ENCODE measurements around the gene CLCN6. TPM values are rescaled to one million over a fixed set of nuclear protein-coding genes. Genes with fewer than 3 reads are reported as not detected.

Gene CLCN6, protein sequence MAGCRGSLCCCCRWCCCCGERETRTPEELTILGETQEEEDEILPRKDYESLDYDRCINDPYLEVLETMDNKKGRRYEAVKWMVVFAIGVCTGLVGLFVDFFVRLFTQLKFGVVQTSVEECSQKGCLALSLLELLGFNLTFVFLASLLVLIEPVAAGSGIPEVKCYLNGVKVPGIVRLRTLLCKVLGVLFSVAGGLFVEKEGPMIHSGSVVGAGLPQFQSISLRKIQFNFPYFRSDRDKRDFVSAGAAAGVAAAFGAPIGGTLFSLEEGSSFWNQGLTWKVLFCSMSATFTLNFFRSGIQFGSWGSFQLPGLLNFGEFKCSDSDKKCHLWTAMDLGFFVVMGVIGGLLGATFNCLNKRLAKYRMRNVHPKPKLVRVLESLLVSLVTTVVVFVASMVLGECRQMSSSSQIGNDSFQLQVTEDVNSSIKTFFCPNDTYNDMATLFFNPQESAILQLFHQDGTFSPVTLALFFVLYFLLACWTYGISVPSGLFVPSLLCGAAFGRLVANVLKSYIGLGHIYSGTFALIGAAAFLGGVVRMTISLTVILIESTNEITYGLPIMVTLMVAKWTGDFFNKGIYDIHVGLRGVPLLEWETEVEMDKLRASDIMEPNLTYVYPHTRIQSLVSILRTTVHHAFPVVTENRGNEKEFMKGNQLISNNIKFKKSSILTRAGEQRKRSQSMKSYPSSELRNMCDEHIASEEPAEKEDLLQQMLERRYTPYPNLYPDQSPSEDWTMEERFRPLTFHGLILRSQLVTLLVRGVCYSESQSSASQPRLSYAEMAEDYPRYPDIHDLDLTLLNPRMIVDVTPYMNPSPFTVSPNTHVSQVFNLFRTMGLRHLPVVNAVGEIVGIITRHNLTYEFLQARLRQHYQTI
- polyA plus RNA-seq (ENCODE audit: insufficient read length), result 15.8 TPM

DNA sequence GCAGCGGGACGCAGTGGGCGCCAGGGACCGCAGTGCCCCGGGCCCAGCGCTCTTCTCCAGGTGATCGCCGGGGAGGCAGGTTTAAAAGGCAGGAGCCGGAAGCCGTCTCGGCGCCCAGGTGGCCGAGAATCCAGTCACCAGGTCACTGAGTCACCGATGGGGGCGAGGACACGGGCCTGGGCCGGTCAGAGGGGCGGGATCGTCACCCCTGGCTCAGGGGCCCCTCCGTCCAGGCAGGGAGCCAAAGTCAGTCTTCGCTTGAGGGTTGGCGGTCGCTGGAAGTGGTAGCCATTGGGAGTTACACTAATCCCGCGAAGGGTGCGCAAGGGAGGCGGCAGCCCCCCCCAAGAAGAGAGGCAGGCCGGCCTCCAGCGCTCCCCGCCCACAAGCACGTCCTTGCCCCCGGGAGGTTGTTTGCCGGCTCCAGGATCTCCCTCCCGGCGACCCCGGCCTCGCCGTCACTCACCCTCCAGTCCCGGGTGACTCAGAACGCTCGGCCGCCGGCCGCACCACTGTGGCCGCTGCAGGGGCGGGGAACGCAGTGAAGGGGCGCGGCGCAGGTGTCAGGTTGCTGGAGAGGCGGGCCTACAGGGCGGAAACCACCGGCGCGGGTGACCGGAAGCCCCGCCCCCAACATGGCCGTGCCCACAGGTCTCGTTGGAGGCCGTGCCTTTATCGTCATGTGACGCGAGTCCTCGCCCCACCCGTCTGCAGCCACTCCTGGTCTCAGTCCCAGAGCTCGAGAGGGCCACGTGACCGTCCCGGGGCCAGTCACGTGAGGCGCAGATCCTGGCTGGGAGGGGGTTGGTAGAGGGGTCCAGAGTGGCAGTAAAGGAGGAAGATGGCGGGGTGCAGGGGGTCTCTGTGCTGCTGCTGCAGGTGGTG lies at the start of gene CLCN6, which contains the start of gene MTHFR:
TSS of gene CLCN6 (plus strand) at position 770 of the 885 bp plus-strand sequence. CDS start at position 842, 72 bp downstream.
TSS of gene MTHFR (minus strand) at position 543 of the 885 bp plus-strand sequence. CDS start 2,848 bp downstream, outside the sequence.
- DNase-seq, result peak; percentile 99

DNA sequence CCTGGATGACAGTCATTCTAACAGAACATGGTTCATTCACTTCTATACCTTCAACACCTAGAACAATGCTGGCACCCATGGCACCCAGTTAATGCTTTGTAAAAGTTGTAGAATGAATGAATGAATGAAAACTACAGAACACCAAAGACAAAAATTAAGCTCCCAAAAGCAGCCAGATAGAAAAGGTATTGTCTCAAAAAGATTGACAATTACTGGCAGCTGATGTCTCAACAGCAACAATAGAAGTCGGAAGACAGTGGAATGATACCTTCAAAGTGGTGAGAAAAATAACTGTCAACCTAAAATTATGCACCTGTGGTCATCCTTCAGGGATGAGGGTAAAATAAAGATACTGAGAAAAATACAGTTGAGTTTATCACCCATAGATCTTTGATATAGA lies 48.9 kb upstream of the CLCN6 start:
- no peak for DNase-seq

DNA sequence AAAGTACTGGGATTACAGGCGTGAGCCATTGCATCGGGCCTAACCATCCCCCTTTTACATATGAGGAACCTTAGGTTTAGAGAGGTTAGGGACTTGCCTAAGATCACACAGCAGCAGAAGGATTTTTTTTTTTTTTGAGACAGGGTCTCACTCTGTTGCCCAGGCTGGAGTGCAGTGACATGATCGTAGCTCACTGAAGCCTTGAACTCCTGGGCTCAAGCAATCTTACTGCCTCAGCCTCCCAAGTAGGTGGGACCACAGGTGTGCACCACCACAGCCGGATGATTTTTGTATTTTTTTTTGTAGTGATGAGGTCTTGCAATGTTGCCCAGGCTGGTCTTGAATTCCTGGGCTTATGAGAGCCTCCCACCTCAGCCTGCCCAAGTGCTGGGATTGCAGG lies 46.2 kb upstream of the CLCN6 start:
- no peak for DNase-seq

DNA sequence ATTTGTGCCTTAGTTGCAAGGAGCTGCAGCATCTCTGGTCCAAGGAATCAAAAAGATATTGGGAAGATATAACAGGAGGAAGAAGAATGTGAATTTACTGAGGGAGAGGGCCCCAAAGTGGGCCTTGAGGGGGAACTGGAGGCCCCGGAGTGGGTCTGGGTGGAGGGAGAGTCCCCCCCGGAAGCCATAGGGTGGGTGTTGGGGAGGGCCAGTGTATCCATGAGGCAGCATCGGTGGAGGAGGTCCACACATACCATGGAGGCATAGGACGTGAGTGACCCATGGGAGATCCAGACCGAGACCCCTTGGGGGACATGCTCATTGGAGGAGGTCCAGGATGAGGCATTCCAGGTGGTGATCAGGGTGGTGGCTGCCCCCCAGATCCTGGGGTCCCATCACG lies 44.7 kb upstream of the CLCN6 start:
- DNase-seq, result no peak

DNA sequence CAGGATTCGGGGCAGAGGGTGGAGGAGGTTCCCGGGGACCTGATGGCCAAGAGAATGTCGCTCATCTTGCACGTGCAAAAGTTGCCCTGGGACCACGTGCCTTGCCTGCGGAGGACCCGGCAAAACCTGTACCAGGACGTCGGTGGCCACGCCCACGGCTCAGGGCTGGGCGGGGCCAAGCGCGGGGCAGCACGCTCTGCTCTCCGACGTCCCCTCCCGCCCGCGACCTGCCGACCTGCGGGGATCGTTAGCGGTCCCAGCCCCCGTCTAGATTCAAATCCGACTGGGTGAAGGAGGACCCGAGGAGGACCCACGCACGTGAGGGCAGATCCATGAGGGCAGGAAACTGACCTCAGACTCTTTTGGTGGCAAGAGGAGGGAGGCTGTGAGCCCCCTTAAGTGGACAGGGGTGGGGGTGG lies 44.0 kb upstream of the CLCN6 start, which contains the start of gene C1orf167:
TSS of gene C1orf167 (plus strand) at position 206 of the 419 bp plus-strand sequence. CDS start 2,208 bp downstream, outside the sequence.
- DNase-seq, result no peak

DNA sequence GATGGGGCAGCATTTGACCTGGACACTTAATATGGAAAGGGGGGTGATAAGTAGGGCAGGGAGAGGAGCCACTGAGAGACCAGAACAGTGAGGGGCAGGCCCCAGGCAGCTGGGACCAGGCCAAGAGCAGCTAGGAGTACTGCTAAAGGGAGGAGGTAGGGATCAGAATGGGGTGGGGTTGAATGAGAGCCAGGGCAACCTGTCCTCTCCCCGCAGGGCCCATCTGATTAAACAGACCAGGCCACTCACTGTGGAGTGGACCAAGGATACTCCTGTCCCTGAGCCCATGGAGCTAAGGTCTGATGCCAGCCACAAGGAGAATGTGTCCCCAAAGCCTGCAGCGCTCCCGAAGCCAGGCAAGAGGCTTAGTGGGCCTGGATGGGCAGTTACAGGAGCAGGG lies 41.9 kb upstream of the CLCN6 start:
- DNase-seq, result no peak

DNA sequence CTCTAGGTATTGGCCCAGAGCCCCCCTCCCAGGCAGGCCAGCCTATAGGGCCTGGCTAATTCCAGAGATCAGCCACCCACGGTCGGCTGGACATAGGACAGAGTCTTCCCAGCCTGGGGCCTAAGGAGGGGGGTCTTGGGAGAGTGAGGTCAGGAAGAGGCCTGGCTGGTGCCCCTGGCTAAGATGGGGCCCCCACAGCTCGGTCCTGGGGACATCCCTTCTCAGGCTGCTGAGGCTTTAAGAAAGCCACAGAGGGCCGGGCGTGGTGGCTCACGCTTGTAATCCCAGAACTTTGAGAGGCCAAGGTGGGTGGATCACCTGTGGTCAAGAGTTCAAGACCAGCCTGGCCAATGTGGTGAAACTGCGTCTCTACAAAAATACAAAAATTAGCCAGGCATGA lies 41.5 kb upstream of the CLCN6 start:
- no peak for DNase-seq

DNA sequence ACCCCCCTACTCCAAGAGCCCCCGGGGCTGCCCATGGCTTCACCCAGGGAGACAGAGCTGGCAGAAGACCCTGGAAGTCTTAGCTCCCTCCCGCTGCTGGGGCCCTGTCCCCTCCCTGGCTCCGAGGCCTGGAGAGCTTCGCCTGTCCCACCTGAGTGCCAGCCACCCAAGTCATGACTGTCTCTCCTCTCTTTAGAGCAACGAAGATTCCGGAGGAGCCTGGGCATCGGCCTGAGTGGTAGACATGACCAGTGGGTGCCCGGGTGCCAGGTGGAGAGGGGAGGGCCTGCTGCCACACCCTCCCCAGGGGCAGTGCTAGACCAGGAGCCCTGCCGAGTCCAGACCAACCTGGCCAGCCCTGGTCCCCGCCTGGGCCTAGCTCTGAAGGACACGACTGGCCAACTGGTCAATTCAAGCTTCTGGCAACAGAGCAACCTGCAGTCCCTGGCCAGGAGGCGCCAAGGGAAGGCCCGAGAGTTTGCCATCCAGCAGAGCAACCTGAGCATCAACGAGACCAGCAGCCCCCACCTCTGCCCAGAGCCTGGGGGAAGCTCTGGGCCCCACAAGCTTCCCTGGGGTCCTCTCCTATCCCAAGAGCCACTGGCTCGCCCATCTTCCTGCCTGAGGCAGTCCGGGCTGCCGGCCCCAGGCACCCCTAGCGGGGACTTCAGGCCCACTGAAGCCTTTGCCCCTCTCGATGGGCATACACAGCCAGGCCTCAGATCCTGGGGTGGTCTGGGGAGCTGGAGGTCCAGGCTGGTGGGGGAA lies 40.1 kb upstream of the CLCN6 start:
- no peak for DNase-seq

DNA sequence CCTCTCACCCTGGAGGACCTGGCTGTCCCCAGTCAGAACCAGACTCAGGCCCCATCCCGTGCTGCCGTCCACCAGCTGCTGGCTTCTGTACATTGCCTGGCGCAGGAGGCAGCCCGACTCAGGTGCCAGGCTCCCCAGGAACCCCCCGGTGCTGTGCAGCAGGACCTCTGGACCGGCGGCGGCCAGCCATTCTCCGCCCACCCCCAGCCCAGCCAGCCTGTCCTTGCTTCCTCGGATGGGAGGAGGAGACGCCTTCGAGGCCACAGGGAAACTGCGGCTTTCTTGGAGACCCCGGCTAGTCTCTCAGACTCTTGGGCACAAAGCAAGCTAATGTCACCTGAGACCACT lies 39.6 kb upstream of the CLCN6 start:
- DNase-seq, result no peak

DNA sequence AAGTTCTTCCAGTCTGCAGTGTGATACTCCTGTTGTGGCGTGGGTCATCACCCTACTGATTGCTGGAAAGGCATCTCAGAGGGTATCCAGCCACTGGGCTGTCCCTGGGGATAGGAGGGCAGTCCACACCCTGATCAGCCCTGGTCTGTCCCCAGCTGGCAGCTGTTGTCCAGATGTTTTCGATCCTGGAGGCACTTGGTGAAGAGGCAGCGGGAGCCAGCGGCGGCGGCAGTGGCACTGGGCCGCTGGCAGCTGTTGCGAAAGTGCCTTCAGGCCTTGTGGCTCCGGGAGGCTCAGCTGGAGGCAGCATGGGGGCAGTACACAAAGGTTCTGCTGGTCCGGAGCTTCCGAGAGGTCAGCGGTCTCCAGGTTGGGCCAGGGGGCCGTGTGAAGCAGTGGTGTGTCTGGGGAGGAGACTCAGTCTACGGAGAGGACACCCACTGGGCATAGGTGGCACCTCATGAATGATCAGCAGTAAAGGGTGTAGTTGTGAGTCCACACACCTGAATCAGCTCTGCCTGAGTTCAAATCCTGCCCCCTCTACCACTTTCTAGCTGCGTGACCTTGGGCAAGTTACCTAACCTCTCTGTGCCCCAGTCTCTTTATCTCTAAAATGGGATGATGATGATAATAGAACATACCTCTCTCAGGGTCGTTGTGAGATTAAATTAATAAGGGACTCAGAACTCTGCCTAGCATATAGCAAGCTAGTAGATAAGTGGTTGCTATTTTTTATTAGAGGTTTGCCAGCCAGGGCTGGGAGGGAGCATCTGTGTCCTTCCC lies 37.9 kb upstream of the CLCN6 start:
- no peak for DNase-seq

DNA sequence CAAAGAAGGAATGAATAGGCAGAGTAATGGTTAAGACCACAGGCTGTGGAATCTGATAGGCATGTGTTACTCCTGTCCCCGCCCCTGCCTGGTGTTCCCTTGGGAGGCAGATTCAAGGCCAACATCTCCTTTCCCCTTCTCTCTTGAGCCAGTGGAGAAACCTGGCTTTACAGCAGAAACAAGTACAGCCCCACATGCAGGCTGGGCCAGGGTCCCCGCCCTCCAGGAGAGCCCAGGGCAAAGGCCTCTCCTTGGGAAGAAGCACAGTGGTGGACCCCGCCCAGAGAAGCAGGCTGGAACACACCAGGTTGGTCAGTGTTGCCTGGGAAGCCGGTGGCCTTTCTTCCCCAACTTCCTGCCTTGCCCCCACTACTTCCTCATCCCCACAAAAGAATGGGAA lies 37.2 kb upstream of the CLCN6 start:
- no peak for DNase-seq

DNA sequence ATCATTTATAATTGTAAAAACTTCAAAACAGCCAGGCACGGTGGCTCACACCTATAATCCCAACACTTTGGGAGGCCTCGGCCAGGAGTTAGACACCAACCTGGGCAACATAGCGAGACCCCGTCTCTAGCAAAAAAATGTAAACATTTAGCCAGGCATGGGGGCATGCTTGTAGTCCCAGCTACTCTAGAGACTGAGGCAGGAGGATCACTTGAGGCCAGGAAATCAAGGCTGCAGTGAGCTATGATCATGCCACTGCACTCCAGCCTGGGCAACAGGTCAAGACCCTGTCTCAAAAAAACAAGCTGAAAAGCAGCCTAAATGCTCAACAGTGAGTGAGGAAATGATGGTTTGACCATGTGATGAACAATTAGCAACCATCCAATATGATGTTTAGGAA lies 36.7 kb upstream of the CLCN6 start:
- no peak for DNase-seq

DNA sequence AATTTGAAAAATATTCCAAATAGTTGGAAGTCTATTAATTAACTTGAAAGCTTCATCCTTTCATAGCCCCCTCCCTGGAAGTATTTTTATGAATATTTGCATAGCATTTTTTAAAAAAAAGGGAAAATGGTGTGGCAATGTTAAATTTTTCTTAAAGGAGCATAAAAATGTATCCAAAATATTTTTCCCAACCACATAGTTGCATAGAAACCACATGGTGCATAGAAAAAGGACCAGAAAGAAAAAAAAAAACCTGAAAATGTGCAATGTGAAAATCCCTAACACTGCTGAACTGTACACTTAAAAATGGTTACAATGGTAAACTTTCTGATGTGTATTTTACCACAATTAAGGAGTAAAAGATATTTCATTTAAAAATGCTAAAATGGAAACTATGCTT lies 36.0 kb upstream of the CLCN6 start:
- no peak for DNase-seq

DNA sequence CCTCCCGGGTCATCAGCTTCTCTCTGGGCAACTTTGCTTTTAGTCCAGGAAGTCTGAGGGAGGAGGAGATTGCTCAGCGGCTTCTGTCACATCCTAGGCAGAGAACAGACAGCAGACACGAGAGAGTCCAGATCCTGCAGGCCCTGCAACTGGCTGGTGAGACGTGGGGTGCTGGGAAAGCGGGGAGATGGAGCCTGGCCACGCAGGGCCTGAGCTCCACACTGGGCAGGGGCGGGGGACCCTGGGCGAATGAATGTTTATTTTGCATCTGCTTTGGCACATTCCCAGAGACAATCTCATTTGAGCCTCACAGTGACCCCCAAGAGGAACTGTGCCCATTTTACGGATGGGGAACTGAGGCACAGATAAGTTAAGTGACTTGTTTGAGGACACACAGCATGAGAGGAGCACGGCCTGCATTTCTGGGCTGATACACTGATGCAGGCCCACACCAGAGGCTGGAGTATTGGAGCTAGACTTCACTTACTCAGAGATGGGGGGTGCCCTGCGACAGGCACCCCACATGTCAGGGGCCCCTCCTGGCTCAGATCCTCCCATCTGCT lies 34.4 kb upstream of the CLCN6 start:
- DNase-seq, result no peak

DNA sequence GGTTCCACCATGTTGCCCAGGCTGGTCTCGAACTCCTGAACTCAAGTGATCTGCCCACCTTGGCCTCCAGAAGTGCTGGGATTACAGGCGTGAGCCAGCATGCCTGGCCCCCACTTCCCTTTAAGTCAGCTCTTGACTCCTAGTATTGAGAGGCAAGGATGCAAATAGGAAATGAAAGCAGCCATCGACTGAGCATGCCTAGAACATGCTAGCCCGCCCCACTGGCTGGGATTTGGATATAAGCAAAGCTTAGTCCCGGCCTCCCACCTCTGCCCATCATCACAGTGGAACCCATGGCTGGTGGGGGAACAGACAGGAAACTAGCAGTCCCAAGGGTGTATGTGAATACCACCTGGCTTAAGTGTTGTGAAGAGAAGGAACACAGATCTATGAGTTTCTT lies 33.5 kb upstream of the CLCN6 start:
- DNase-seq, result no peak

DNA sequence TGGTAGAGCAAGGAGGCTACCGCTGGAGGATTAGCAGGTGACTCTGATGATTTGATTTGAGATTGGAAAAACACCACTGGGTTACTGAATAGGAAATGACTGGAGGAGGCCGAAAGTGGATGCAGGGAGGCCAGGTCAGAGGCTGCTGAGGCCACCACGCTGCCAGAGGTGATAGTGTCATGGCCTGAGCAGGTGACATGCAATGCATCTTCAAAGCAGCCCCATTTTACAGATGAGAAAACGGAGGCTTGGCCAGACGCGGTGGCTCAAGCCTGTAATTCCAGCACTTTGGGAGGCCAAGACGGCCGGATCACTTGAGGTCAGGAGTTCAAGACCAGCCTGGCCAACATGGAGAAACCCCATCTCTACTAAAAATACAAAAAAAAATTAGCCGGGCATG lies 31.2 kb upstream of the CLCN6 start:
- no peak for DNase-seq

DNA sequence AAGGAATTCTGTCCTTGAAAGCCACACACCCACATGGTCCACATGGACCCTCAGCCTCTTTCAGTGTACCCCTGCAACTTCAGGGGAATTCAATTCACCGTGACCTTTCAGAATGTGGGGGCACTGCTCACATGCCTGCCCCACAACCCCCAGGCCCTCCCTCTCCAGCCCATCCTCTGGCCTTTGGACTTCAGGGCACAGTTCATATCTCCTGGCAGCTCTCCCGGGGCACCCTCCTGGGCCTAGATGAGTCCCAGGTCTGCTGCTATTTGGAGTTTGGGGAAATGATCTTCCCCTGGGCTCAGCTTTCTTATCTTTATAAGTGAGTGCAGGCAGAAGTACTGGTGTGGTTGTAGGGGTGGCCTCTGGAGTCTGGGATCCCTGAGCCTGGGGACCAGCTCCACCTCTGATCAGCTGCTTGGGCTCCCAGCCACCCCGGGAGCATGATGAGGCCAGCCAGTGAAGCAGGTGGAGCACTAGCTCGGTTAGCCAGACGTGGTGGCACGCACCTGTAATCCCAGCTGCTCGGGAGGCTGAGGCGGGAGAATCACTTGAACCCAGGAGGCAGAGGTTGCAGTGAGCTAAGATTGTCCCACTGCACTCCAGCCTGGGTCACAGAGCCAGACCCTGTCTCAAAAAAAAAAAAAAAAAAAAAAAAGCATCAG lies 28.2 kb upstream of the CLCN6 start:
- no peak for DNase-seq

DNA sequence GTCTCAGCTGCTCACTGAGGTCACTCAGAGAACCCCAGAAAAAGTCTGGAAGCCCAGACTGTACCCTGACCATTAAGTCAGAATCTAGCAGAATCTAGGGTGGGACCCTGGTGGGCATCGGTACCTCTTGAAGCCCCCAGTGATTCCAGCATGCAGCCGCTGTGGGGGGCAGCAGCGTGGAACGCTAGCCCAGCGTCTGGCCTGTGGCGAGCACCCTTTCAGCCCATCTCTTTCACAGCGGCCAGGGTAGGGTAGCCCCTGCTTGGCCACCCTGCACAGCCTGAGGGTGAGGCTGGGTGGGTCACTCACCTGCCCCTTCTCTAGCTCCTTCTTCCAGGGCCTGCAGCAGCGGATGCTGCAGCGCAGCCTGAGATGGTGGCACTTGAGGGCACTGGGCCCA lies 27.7 kb upstream of the CLCN6 start:
- no peak for DNase-seq

DNA sequence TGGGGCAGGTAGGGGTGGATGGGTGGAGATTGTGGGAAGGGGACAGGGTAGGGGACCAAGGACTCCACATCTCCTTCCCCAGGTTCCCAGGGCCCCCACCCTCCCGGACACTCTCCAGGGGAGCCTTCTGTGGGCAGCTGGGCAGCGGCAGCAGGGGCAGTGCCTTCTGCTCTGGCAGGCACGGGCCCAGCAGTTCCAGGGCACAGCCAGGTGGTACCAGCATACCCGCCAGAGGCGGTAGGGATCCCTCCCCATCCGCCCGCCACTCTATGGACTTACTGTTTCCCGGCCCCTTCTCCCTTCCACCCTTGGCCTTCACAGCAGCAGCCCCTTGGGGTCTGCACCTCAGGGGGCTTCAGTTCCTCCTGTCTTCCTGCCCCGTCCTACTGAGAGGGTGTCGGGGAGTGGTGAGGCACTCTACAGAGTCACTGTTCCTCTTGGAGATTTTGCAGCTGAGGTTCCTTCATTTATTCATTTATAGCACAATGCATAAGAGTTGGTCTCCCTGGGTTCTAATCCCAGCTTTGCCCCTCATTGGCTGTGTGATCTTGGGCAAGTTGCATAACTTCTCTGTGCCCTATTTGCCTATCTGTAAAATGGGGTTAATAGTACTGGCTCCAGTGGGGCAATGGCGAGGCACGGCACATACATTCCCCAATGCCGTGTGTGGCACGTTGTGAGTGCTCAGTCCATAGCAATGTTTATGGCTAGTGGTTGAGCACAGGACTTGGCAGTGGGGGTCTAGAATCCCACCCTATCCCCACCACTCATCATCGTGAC lies 27.0 kb upstream of the CLCN6 start:
- DNase-seq, result no peak
